NOMO-1 treated with dmso at 0.1 percent for 144 hours (cell line): ENCODE measurements around the gene GADD45G.

Experiments
- DNase-seq: peaks from one replicate; lab custom pipeline; 2025; ENCODE audit not compliant: unreplicated experiment; lab: John Stamatoyannopoulos, UW

GADD45G gene

GRCh38 chr9:89648247-89649000 is 43.6 kb downstream of the GADD45G start:
- no peak for DNase-seq

GRCh38 chr9:89649039-89649691 is 44.4 kb downstream of the GADD45G start:
- DNase-seq = no peak

- DNase-seq = no peak
Measured at GRCh38 chr9:89654025-89654662, 49.3 kb downstream of the GADD45G start.

GRCh38 chr9:89655056-89655989 is 50.5 kb downstream of the GADD45G start:
- DNase-seq = no peak
